ENCODE measurements around the gene MBNL2.

- TF ChIP-seq TAF1 (IDR thresholded peaks at IDR 0.05; ENCODE audit: borderline replicate concordance, low read depth, low read length), result no peak
- no peak for TF ChIP-seq POLR2A (IDR thresholded peaks at IDR 0.05; ENCODE audit: low read depth, low read length)
Observed at GRCh38 chr13:97332742-97333141, 110.6 kb downstream of the MBNL2 start.
